ENCODE results near the gene UBE2H.
A peak's percentile ranks its signal among the peaks of the same experiment; 100 is the strongest.
"Not testable (repeated sequence)": the region's sequence is repeated elsewhere in the genome, so short reads cannot be mapped to it uniquely, and the experiment has no call there.

Gene UBE2H

DNA sequence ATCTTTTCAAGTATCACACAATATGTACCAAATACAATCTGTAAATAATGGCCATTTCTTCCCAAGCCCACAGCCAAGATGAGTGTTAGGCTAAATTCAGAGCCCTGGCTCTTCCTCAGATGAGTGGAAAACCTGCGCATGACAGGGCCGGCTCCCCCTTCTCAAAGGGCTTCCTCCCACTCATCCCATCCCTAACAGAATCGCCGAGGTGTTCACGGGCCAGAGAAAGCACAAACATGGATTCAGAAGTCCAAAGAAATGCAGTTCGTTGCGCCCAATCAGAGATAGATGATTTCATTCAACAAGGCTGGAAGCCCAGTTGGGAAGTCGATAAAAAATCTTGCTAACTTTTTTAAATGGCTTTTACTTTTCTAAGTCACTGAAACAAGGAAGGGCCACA, 121.8 kb downstream of the UBE2H start:
- TF ChIP-seq, protein P1, sequence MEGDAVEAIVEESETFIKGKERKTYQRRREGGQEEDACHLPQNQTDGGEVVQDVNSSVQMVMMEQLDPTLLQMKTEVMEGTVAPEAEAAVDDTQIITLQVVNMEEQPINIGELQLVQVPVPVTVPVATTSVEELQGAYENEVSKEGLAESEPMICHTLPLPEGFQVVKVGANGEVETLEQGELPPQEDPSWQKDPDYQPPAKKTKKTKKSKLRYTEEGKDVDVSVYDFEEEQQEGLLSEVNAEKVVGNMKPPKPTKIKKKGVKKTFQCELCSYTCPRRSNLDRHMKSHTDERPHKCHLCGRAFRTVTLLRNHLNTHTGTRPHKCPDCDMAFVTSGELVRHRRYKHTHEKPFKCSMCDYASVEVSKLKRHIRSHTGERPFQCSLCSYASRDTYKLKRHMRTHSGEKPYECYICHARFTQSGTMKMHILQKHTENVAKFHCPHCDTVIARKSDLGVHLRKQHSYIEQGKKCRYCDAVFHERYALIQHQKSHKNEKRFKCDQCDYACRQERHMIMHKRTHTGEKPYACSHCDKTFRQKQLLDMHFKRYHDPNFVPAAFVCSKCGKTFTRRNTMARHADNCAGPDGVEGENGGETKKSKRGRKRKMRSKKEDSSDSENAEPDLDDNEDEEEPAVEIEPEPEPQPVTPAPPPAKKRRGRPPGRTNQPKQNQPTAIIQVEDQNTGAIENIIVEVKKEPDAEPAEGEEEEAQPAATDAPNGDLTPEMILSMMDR (IDR thresholded peaks at IDR 0.05; ENCODE audit: control insufficient read depth, extremely low read depth, insufficient read depth), result no peak

GRCh38 chr7:129829737-129830631, 122.8 kb downstream of the UBE2H start:
- TF ChIP-seq, protein P1 (IDR thresholded peaks at IDR 0.05; ENCODE audit: control insufficient read depth, extremely low read depth, insufficient read depth), result peak; percentile 76
- peak; percentile 58 for DNase-seq (ENCODE audit: low read depth)
- H3K4me3 ChIP-seq (ENCODE audit: low read depth, low read length), result no peak overlapping the region

More for the DNA sequence above, 121.8 kb downstream of the UBE2H start:
- DNase-seq (ENCODE audit: low read depth), result no peak
- H3K4me3 ChIP-seq (ENCODE audit: low read depth, low read length), result no peak overlapping the region

DNA sequence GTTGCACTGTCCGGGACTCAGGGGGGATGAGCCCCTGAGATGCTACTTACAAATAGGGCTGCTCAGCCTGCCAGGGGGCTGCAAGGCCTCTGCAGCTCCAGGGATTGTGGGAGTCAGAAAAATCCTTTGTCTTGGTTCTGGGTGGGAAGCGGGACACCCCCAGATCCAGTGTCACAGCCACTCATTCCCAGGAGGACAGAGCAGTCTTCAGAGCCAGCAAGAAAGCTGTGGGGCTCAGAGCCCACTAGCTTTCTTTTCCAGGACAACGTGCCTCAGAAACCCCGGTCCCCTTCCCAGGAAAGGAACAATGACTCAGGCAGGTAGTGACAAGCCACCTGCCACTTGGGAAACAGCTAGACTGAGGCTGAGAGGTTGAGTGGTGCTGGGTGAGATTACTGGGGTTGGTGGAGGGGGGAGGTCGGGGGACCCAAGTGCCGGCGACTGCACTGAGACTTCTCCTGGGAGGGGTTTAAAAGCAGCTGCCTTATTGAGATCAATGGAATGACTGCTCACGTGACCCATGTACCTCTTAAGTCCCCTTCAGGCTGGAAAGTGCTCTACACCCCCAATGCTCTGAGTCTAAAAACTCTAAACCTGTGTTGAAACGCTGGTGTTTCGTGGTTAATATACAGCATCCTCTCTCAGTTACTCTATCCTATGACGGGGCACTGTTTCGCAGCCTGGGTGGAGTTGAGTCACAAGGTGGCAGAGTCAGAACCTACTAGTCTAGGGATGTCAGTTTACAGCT, 123.6 kb downstream of the UBE2H start:
- no peak overlapping the region for H3K4me3 ChIP-seq (ENCODE audit: low read depth, low read length)
- DNase-seq (ENCODE audit: low read depth), result no peak
- TF ChIP-seq, protein P1 (IDR thresholded peaks at IDR 0.05; ENCODE audit: control insufficient read depth, extremely low read depth, insufficient read depth), result no peak

GRCh38 chr7:129828078-129828762, 124.5 kb downstream of the UBE2H start:
- no peak for DNase-seq (ENCODE audit: low read depth)
- TF ChIP-seq, protein P1 (IDR thresholded peaks at IDR 0.05; ENCODE audit: control insufficient read depth, extremely low read depth, insufficient read depth), result no peak
- no peak overlapping the region for H3K4me3 ChIP-seq (ENCODE audit: low read depth, low read length)

DNA sequence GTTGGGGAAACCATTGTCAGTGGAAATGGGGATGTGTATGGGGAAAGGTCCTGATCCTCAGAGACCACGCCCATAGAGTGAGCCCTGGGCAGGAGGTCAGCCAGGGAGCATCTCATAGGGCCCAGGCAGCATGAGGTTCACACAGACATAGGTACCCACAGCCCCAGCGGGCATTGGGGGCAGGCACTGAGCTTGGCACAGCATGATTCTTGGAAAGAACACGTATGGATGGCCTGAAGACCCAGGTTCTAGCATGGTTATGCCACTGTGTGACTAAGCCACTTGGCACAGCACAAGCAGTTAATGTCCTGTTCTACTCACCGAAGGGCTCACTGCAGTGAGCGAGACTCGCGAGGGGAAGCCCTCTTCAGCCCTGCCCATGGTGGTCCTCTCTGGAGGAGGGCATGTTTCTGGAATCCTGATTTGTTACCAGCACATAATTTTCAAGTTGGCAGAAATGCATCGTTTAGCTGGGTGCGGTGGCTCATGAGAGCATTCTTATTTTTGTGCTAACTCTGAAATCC, 125.2 kb downstream of the UBE2H start:
- TF ChIP-seq, protein P1 (IDR thresholded peaks at IDR 0.05; ENCODE audit: control insufficient read depth, extremely low read depth, insufficient read depth), result no peak
- DNase-seq (ENCODE audit: low read depth), result no peak
- H3K4me3 ChIP-seq (ENCODE audit: low read depth, low read length), result no peak overlapping the region

DNA sequence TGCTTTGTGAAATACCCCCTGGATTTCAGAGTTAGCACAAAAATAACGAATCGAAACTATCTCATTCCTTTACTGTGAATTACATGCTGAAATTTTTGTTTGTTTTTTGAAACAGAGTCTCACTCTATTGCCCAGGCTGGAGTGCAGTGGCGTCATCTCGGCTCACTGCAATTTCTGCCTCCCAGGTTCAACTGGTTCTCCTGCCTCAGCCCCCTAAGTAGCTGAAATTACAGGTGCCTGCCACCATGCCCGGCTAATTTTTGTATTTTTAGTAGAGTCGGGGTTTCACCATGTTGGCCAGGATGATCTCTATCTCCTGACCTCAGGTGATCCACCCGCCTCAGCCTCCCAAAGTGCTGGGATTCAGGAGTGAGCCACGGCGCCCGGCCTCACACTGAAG, 125.9 kb downstream of the UBE2H start:
- not testable (repeated sequence) for H3K4me3 ChIP-seq (ENCODE audit: low read depth, low read length); DNase-seq (ENCODE audit: low read depth)
